ENCODE results near the gene RAB23. TPM values are rescaled to one million over a fixed set of nuclear protein-coding genes. Genes with fewer than 3 reads are reported as not detected.

The RAB23 gene
- total RNA-seq, 1 experiment from 2014 or later, result 11.7 TPM

DNA sequence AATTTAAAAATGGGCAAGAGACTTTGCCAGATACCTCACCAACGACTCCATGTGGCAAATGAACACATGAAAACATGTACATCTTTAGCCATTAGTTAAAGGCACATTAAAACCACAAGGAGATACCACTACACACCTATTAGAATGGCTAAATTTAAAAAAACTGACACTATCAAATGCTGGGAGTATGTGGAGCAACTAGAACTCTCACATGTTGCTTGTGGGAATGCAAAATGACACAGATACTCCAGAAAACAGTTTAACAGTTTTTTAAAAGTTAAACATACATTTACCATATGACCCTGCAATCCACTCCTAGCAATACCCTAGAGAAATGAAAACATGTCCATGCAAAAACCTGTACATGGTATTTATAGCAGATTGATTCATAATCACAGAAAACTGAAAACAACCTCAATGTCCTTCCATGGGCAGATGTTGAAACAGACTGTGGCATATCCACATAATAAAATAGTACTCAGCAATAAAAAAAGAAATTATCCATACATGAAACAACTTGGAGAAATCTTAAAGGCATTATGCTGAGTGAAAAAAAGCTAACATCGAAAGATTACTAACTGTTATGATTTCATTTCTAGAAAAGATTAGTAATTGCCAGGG is 1.9 kb downstream of the RAB23 start:
- H4K20me1 ChIP-seq (ENCODE audit: insufficient read depth), result no peaks in the 10 kb centered on the region
- ATAC-seq (no peak), DNase-seq (ENCODE audit: low read depth, low spot score) (no peak)
- RAD21 ChIA-PET (ENCODE audit: low non-redundant PET in 1 of 2, low total read pairs in 2 of 2, uncharacterized antibody in 2 of 2, unreplicated experiment in 2 of 2), result no interaction called here
- intact Hi-C loops (cut with micrococcal nuclease), result no loop called here
- no peak for TF ChIP-seq ZNF274 (IDR thresholded peaks at IDR 0.05; ENCODE audit: low read depth, low read length)
- no peak for TF ChIP-seq CEBPB (IDR thresholded peaks at IDR 0.05; ENCODE audit: low read depth)
- H3K27me3 ChIP-seq (ENCODE audit: insufficient read depth, low read length), result no peaks in the 10 kb centered on the region
- H3K9me3 ChIP-seq (ENCODE audit: control insufficient read depth in 1 of 2, insufficient read depth in 1 of 2, low read depth in 1 of 2, low read length in 2 of 2), result no peaks in the 10 kb centered on the region
- peaks cover 61% of the 10 kb centered on the region for H3K79me2 ChIP-seq (ENCODE audit: insufficient read depth, low read length)
- CTCF ChIA-PET, result no interaction called here
- no peaks in the 10 kb centered on the region; the same call in 1 of the 2 replicates for H3K9me2 ChIP-seq (ENCODE audit: insufficient read depth)
- no peak overlapping the region for H3K9ac ChIP-seq (ENCODE audit: low read length)
- POLR2A ChIA-PET, result interaction anchor here (1.6 kb wide), 1 partner anchor 13 kb away, joined by 4 read pairs; no protein-coding TSS in a partner anchor
- BruUV-seq (replicated peaks), result no TSS peak
- H2AFZ ChIP-seq (ENCODE audit: low read depth, low read length, poor library complexity, severe bottlenecking), result no peak overlapping the region
- H3K4me2 ChIP-seq (ENCODE audit: low read length), result no peak overlapping the region; the same call in 1 of the 2 replicates
- no peak overlapping the region for H3K27ac ChIP-seq (ENCODE audit: low read depth, low read length)
- H3K4me3 ChIP-seq (replicated peaks in 1 of 2; ENCODE audit: low read depth in 1 of 2, low read length in 2 of 2), result no peak overlapping the region
- H3K36me3 ChIP-seq (ENCODE audit: control insufficient read depth in 1 of 2, insufficient read depth in 2 of 2, low read length in 2 of 2), result no peaks in the 10 kb centered on the region
- H3K4me1 ChIP-seq (ENCODE audit: control insufficient read depth in 1 of 2, insufficient read depth in 2 of 2, low read length in 2 of 2), result peaks cover 3 to 12% of the 10 kb centered on the region in 2 experiments; a peak in 3 of 4 replicates

DNA sequence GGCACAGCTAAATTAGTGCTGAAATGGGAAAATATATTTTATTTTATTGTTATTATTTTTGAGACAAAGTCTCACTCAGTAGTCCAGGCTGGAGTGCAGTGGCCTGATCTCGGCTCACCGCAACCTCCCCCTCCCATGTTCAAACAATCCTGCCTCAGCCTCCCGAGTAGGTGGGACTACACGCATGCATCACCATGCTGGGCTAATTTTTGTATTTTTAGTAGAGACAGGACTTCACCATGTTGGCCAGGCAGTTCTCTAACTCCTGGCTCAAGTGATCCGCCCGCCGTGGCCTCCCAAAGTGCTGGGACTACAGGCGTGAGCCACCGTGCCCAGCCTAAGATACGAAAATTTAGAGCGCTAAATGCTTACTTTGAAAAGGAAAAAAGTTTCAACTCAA is 4.8 kb downstream of the RAB23 start:
- Histone ChIP-seq H3K9me2 (ENCODE audit: insufficient read depth) (no peaks in the 10 kb centered on the region; the same call in 1 of the 2 replicates), H3K27ac (ENCODE audit: low read depth, low read length) (no peak overlapping the region), H2AFZ (ENCODE audit: low read depth, low read length, poor library complexity, severe bottlenecking) (no peak overlapping the region), H3K79me2 (ENCODE audit: insufficient read depth, low read length) (peaks cover 82% of the 10 kb centered on the region), H3K4me3 (replicated peaks in 1 of 2; ENCODE audit: low read depth in 1 of 2, low read length in 2 of 2) (no peak overlapping the region), H3K4me1 (ENCODE audit: control insufficient read depth in 1 of 2, insufficient read depth in 2 of 2, low read length in 2 of 2) (peaks cover 0 to 9% of the 10 kb centered on the region in 2 experiments; a peak in 2 of 4 replicates), H3K9me3 (ENCODE audit: control insufficient read depth in 1 of 2, insufficient read depth in 1 of 2, low read depth in 1 of 2, low read length in 2 of 2) (no peaks in the 10 kb centered on the region), H3K36me3 (ENCODE audit: control insufficient read depth in 1 of 2, insufficient read depth in 2 of 2, low read length in 2 of 2) (no peaks in the 10 kb centered on the region), H3K9ac (ENCODE audit: low read length) (no peak overlapping the region), H3K4me2 (ENCODE audit: low read length) (no peak overlapping the region), H3K27me3 (ENCODE audit: insufficient read depth, low read length) (no peaks in the 10 kb centered on the region), H4K20me1 (ENCODE audit: insufficient read depth) (no peaks in the 10 kb centered on the region; the same call in 1 of the 2 replicates)
- ChIA-PET CTCF (no interaction called here), POLR2A (no interaction called here), RAD21 (ENCODE audit: low non-redundant PET in 1 of 2, low total read pairs in 2 of 2, uncharacterized antibody in 2 of 2, unreplicated experiment in 2 of 2) (no interaction called here)
- no peak for ATAC-seq
- intact Hi-C loops (cut with micrococcal nuclease), result no loop called here
- TF ChIP-seq, protein P1, sequence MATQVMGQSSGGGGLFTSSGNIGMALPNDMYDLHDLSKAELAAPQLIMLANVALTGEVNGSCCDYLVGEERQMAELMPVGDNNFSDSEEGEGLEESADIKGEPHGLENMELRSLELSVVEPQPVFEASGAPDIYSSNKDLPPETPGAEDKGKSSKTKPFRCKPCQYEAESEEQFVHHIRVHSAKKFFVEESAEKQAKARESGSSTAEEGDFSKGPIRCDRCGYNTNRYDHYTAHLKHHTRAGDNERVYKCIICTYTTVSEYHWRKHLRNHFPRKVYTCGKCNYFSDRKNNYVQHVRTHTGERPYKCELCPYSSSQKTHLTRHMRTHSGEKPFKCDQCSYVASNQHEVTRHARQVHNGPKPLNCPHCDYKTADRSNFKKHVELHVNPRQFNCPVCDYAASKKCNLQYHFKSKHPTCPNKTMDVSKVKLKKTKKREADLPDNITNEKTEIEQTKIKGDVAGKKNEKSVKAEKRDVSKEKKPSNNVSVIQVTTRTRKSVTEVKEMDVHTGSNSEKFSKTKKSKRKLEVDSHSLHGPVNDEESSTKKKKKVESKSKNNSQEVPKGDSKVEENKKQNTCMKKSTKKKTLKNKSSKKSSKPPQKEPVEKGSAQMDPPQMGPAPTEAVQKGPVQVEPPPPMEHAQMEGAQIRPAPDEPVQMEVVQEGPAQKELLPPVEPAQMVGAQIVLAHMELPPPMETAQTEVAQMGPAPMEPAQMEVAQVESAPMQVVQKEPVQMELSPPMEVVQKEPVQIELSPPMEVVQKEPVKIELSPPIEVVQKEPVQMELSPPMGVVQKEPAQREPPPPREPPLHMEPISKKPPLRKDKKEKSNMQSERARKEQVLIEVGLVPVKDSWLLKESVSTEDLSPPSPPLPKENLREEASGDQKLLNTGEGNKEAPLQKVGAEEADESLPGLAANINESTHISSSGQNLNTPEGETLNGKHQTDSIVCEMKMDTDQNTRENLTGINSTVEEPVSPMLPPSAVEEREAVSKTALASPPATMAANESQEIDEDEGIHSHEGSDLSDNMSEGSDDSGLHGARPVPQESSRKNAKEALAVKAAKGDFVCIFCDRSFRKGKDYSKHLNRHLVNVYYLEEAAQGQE (IDR thresholded peaks at IDR 0.05; ENCODE audit: low read depth), result no peak
- TF ChIP-seq ZNF274 (IDR thresholded peaks at IDR 0.05; ENCODE audit: low read depth, low read length) (no peak), SRF (IDR thresholded peaks at IDR 0.05; ENCODE audit: low read depth) (no peak), ZFX (IDR thresholded peaks at IDR 0.05) (no peak)
- DNase-seq (ENCODE audit: low read depth, low spot score), result no peak
- BruUV-seq (replicated peaks), result no TSS peak

Measured in HCT116 (cell line).